Bronchial epithelial cell (primary cell): ENCODE measurements around the gene FXN. TPM values are rescaled to one million over a fixed set of nuclear protein-coding genes. Genes with fewer than 3 reads are reported as not detected.

Experiments used
- DNase-seq: peaks from one replicate; pipeline ENCODE4 v3.0.0-alpha.2; 2010; ENCODE audit warnings: low read depth
- FAIRE-seq: peaks from 2 replicates; lab custom pipeline; 2011; peaks lifted over from hg19 to GRCh38; lab: Jason Lieb, UNC
- H3K27me3 ChIP-seq: 2 replicates; pipeline ENCODE4 v1.5.1; 2011; ENCODE audit warnings: low read length; ENCODE audit not compliant: control insufficient read depth, insufficient read depth
- H3K36me3 ChIP-seq: 2 replicates; pipeline ENCODE4 v1.5.1; 2011; ENCODE audit warnings: low read length; ENCODE audit not compliant: control insufficient read depth, insufficient read depth
- H3K4me3 ChIP-seq: 2 replicates; pipeline ENCODE4 v1.5.1; 2011; ENCODE audit warnings: mild to moderate bottlenecking, low read depth, low read length, control low read depth
- total RNA-seq: library from RNA; depleted of rRNA; stranded (reverse); fragments of >200 nt; gene quantifications from 2 replicates; pipeline ENCODE4 v1.2.1, GENCODE V29; 2014
- TF ChIP-seq, protein P1 (sequence below): IDR thresholded peaks from 2 replicates; pipeline ENCODE4 v1.5.1; 2011; ENCODE audit warnings: mild to moderate bottlenecking, moderate library complexity, low read length, control low read depth, inconsistent platforms; ENCODE audit not compliant: insufficient read depth, severe bottlenecking

Gene FXN
- total RNA-seq, 1 donor from 2014 or later, result 2.9 TPM

DNA sequence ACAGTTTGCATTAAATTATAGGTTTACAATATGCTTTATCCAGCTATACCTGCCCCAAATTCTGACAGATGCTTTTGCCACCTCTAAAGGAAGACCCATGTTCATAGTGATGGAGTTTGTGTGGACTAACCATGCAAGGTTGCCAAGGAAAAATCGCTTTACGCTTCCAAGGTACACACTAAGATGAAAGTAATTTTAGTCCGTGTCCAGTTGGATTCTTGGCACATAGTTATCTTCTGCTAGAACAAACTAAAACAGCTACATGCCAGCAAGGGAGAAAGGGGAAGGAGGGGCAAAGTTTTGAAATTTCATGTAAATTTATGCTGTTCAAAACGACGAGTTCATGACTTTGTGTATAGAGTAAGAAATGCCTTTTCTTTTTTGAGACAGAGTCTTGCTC lies 41.0 kb downstream of the FXN start:
- DNase-seq (no peak), FAIRE-seq (no peak)
- Histone ChIP-seq H3K4me3 (no peak overlapping the region), H3K27me3 (no peaks in the 10 kb centered on the region), H3K36me3 (no peaks in the 10 kb centered on the region)
- TF ChIP-seq, protein P1, sequence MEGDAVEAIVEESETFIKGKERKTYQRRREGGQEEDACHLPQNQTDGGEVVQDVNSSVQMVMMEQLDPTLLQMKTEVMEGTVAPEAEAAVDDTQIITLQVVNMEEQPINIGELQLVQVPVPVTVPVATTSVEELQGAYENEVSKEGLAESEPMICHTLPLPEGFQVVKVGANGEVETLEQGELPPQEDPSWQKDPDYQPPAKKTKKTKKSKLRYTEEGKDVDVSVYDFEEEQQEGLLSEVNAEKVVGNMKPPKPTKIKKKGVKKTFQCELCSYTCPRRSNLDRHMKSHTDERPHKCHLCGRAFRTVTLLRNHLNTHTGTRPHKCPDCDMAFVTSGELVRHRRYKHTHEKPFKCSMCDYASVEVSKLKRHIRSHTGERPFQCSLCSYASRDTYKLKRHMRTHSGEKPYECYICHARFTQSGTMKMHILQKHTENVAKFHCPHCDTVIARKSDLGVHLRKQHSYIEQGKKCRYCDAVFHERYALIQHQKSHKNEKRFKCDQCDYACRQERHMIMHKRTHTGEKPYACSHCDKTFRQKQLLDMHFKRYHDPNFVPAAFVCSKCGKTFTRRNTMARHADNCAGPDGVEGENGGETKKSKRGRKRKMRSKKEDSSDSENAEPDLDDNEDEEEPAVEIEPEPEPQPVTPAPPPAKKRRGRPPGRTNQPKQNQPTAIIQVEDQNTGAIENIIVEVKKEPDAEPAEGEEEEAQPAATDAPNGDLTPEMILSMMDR, result no peak

DNA sequence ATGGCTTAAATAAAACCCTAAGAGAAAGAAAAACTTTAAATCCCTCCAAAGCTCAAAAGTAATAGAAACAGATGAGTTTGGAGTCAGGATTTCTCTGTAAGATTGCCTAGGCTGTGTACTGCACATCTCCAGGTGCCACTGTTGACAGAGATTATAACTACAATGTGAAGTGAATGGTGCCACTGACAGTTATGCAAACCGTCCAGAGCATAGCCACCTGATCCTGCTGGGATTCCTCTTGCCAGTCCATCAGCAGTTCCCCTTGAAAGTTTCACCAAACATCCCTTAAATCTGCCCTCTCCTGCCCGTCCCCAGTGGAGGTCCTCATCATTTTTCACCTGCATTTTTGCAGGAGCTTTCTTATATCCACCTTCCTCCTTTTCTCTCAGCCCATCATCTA lies 42.5 kb downstream of the FXN start:
- Histone ChIP-seq H3K27me3 (no peaks in the 10 kb centered on the region), H3K36me3 (no peaks in the 10 kb centered on the region), H3K4me3 (no peak overlapping the region)
- TF ChIP-seq, protein P1, result no peak
- FAIRE-seq (peak; percentile 64), DNase-seq (no peak)

DNA sequence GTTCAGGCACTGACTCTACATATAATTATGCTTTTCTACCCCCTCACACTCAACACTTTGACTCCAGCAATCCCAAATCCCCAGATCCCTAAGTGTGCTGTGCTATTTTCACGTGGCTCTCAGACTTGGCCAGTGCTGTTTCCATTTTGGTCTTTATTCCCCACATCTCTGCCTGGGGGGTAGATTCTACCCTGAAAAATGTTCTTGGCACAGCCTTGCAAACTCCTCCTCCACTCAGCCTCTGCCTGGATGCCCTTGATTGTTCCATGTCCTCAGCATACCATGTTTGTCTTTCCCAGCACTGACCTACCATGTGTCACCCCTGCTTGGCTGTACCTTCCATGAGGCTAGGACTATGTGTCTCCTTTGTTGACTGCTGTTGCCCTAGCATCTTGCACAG lies 43.0 kb downstream of the FXN start:
- Histone ChIP-seq H3K27me3 (no peaks in the 10 kb centered on the region), H3K36me3 (no peaks in the 10 kb centered on the region), H3K4me3 (no peak overlapping the region)
- DNase-seq (no peak), FAIRE-seq (no peak)
- TF ChIP-seq, protein P1, result no peak

DNA sequence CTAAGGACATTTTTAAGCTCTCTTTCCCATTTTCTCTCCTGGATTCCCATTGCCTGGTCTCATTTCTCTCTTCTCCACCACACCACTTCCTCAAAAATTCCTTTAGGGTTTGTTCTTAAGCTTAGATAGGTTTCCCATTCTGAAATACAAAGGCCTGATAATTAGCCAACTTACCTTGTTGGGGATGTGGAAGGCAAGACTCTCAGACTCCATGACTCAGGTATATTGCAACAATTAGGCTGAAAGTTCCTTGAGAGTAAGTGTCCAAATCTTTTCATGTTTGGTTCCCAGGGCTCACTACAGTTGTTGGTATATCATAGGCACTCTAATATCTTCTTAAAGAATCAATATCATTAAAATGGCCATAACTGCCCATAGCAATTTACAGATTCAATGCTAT lies 43.6 kb downstream of the FXN start:
- Histone ChIP-seq H3K4me3 (no peak overlapping the region), H3K36me3 (no peaks in the 10 kb centered on the region), H3K27me3 (no peaks in the 10 kb centered on the region)
- no peak for FAIRE-seq
- TF ChIP-seq, protein P1, result no peak
- peak; percentile 78 for DNase-seq

DNA sequence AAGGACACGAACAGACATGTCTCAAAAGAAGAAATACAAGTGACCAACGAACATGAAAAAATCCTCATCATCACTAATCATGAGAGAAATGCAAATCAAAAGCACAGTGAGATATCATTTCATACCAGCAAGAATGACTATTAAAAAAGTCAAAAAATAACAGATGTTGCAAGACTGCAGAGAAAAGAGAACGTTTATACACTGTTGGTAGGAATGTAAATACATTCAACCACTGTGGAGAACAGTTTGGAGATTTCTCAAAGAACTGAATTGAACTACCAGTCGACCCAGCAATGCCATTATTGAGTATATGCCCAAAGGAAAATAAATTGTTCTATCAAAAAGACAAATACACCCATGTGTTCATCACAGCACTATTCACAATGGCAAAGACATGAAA lies 45.7 kb downstream of the FXN start:
- no peaks in the 10 kb centered on the region for H3K36me3 ChIP-seq
- H3K4me3 ChIP-seq, result no peak overlapping the region
- TF ChIP-seq, protein P1, result no peak
- FAIRE-seq (no peak), DNase-seq (no peak)
- no peaks in the 10 kb centered on the region for H3K27me3 ChIP-seq

DNA sequence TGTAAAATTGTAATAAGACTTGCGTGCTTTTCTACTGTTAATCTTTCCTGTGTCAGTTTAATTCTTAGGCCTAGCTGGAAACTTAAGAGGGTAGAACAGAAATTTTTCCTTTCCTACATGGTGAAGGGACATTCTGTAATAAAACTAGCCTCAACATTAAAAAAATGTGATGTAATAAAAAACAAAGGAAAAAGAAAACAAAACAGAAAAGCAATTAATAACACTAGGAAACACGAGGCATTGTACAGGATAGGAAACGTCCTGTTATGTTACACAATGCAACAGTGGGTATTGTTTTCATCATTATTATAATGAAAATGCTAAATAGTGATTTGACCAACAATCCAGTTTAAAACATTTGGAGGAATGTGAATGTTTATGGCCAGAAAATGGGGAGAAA lies 47.8 kb downstream of the FXN start:
- H3K27me3 ChIP-seq, result no peaks in the 10 kb centered on the region
- TF ChIP-seq, protein P1, result no peak
- H3K36me3 ChIP-seq, result no peaks in the 10 kb centered on the region
- no peak for FAIRE-seq
- no peak for DNase-seq
- no peak overlapping the region for H3K4me3 ChIP-seq
